NCI-H526 (cell line): Measurements from ENCODE around the gene SLC39A7.

Experiments
- DNase-seq, 2 experiments: peaks; one replicate each; lab custom pipeline; 2025; lab: John Stamatoyannopoulos, UW

SLC39A7 gene

DNA sequence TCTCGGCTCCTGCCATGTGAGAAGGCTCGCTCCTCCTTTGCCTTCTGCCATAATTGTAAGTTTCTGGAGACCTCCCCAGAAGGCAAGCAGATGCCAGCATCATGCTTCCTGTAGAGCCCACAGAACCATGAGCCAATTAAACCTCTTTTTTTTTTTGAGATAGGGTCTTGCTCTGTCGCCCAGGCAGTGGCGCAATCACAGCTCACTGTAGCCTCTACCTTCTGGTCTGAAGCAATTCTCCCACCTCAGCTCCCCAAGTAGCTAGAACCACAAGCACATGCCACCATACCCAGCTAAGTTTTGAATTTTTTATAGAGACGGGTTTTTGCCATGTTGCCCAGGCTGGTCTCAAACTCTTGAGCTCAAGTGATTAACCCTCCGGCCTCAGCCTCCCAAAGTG, 36.2 kb downstream of the SLC39A7 start:
- no peak for DNase-seq

DNA sequence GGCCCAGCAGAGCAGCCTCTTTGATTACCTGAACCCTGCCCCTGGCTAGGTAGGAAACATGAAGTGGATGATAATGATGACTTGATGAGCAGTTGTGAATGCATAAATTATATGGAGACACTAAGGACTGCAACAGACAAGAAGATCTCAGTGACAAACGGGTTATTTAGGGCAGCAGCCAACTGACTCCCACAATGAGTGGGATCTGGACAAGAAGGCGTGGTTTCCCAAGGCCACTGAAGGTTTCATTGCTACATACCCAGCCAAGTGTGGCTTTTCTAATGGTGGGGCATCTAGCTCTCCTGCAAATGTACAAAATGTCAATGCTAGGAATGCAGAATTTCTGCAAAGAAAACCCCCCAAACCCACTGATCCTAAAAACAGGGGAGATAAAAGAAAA, 37.1 kb downstream of the SLC39A7 start:
- DNase-seq = peak in 1 of 2 experiments; percentile 22

DNA sequence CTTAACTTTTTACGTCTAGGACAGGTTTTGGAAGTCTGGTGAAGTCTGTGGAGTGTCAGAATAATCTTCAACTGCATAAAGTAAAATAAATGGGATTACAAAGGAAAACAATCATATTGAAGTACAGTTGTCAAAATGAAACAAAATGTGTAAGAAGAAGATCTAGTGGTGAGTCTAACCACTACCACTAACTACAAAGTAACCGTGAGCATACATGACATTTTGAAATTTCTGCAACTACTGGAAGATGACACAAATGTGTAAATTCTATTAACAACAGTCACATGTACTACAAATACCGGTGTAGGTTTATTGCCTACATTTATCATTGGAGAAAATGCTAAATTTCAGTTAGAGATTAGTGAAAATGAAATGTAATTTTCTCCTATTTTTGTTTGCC, 41.3 kb downstream of the SLC39A7 start:
- no peak for DNase-seq

DNA sequence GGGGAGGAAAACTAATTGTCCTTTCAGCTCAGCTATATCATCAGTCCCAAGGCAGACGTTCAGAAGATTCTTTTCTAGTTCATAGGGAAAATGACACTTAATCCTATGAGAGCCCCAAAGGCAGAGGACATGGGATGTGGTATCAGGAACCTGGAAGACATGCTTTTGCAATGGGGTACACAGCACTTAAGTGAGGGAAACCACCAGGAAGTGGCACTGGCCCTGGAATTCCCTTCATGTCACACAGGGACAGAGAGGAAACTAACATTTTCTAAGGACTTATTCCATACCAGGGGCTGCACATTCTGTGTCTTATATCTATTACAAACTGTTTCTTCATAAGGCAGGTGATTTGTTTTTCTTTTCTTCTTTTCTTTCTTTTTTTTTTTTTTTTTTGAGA, 42.8 kb downstream of the SLC39A7 start:
- no peak for DNase-seq

DNA sequence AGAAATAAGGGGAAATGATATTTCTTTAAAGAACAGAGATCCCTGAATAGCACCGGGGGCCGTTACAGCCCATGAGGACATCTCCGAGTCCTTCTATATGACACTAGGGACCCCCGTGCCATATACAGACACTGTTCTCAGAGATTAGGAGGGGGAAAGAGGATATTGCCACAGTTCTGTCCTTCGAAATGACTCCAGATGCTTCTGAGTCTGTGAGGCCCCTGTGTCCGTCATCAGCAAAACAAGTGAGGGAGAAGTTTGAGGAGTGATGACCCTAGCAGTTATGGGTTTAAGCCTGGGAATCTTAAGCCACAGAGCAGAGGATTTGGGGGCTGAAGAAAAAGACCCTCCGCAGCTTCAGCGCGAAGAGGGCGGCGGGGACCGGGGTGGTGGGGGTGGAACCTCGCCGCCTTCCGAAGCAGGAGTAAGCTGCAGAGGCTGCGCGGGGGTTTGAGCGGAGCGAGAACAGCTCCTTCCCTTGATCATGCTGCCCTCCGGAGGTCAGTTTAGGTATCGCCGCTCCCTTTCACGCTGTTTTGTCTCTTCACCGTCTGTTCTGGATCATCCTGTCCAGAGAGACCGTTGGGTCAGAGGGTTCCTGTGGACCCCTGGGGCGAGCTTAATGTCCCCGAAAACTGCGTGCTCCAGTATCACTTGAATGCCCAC, 47.4 kb downstream of the SLC39A7 start:
- peak; percentile 63 to 94 for DNase-seq

DNA sequence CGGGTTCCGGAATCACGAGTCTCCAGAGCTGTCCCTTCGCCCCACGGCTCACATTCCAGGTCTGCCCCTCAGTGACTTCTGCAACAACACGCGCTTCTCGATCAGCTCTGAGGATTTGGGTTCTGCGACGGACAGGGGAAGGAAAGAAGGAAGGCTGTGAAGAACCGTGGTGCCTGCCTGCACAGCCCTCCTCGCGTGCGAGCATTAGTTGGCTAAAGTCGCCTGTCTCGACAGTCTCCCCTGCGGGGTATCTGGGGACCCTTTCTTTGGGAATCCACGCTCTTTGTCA, 47.9 kb downstream of the SLC39A7 start:
- DNase-seq = peak in 1 of 2 experiments; percentile 76

DNA sequence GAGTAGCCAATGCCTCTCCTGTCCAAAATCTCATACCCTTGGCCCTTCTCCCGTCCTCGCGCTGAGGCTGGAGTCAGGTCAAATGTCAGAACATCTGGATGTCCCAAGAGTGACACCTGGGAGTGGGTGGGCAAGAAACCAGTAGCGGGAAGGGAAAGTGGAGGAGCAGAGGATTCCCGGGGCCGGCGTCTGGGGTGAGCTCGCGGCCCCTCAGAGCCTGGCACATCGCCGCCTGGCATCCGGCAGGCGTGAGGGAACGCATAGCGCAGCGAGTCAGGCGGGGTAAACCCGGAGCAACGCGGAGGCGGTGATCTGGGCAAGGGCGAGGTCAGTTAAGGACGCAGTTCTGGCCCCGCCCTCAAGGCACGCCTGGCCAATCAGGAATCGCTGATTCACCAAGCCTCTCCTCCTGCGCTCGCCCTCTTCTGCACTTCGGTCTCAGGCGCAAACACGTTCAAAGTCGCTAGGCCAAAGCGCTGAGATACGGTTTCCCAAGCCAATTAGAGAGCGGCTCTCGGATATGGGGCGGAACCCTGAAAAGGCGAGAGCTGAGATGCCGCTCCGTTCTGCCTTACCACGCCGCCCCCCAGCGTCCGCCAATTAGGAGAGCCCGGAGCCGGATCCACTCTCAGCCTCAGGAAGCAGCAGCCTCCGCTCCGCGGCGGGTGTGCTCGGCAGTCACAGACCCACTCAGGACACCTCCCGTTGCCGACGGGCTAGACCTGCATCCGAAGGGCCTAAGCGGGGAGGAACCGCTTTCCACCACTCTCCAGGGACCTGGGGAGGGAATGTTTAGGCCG, 48.5 kb downstream of the SLC39A7 start:
- DNase-seq = peak; percentile 98 to 99

DNA sequence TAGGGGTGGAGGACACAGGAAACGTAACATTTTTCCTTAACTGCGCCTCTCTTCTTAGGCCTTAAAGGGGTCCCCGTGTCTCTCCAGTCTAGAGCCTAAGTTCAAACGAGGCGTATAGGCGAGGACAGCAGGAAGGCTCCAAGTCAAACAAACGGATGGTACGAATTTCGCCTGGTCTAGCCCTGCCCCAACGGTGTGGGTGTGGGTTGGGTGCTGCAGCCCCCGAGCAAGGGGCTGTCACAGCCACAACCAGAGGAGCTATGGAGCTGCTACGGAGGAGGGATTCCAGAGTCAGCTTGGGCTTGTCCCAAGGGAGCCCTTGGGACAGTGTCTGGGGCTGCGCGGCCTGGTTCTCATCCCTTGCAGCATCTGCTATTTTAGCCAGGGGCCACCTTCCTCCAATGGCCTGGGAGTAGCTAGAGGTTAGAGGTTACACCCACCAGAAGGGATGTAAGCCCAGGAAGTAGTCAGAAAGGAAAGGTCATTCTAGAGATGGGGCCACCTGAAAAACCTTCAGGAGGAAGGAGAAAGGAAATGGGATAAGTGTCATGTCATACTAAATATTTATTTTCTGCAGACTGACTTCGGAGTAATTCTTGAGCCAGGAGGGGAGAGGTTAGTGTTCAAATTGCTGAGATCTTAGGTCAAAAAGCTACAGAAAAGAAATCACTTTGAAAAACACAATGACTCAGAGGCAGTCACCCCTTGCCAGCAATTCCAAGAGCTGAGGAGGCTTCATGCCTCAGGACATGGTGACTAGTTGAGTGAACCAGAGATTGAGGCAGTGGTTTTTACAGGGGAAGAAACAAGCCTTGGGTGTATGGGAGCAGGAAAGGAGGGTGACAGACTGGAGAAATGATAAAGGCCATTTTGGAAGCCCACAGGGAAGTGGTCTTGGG, 49.3 kb downstream of the SLC39A7 start:
- DNase-seq = peak in 1 of 2 experiments; percentile 41

DNA sequence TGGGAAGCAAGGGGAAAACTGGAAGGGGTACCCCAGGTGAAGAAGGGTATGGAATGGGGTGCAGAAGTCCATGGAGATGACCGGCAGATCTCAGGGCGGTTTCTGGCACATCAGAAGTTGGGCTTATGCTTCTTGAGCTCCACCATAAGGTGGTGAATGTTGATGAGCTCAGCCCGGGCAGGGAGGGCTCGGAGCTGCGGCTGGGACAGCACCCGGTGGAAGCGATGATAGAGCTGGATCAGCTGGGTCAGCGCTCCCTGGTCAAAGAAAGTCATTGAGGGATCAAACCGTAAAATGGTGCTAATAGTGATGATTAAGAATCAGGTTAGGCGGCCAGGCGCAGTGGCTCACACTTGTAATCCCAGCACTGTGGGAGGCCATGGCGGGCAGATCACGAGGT, 50.1 kb downstream of the SLC39A7 start:
- DNase-seq = no peak

DNA sequence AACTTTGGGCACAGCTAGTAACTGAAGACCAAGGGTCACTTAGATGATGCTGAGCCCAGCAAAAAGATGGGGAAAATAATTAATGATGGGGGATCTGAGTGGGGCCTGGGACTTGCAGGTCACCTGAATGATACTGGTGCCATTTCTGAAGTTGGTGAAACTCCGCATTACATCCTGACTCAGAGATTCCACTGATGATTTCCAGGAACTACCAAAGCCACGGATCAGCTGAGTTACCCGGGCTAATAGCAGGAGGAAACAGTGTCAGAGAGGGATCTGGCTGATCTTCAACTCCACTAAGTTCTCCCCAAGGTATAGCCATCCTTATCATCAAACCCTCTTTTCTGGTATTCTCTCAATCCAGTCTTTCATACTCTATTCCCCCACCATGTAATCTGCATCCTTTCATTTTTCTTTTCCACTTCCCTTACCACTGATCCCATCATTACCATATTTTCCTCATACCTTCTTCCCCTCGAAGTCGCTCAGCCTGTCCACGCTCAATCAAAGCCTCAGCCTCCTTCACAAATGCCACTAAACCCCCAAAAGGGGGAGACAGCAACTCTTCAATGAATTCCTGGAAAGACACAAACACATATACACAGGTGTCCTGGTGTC, 50.8 kb downstream of the SLC39A7 start:
- DNase-seq = no peak

DNA sequence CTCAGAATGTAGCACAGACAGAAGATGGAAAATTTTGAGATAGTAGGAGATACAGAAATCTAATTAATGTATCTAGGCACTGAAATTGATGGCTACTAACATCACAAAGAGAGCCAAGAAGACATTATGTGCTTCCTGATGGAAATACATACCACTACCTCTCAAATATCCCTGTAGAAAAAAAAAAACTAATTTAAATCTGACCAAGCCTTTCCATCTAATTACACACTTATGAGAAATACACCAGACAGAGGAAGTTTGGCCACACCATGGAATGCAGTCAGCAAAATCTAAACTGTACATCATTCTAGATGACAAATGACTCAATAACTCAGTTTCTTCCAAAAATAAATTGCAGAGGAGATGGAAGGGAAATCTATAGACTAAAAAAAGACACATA, 52.1 kb downstream of the SLC39A7 start:
- no peak for DNase-seq
